Mesodermal cell (in vitro differentiated cells): ENCODE results near the gene PROK2.

Source experiments
- H3K27ac ChIP-seq: 2 replicates; pipeline ENCODE4 v1.7.0; 2013; ENCODE audit warnings: mild to moderate bottlenecking, low read depth, low read length, moderate library complexity; ENCODE audit not compliant: severe bottlenecking
- H3K36me3 ChIP-seq: 2 replicates; pipeline ENCODE4 v1.7.1; 2013; ENCODE audit warnings: mild to moderate bottlenecking, low read length, moderate library complexity; ENCODE audit not compliant: control insufficient read depth, insufficient read depth
- H3K4me1 ChIP-seq: one replicate; pipeline ENCODE4 v1.7.1; 2013; ENCODE audit warnings: mild to moderate bottlenecking, low read length; ENCODE audit not compliant: insufficient read depth, control insufficient read depth, poor library complexity, severe bottlenecking
- H3K4me3 ChIP-seq: 2 replicates; pipeline ENCODE4 v1.7.0; 2013; ENCODE audit warnings: low read length, control low read depth, mild to moderate bottlenecking; ENCODE audit not compliant: insufficient read depth, poor library complexity, severe bottlenecking; ENCODE audit errors: extremely low read depth
- H3K9me3 ChIP-seq: 2 replicates; pipeline ENCODE4 v1.7.1; 2013; ENCODE audit warnings: mild to moderate bottlenecking, low read length, moderate library complexity; ENCODE audit not compliant: control insufficient read depth
- WGBS, 2 experiments: methylation state at CpG; one replicate each; pipeline ENCODE4 v1.1.5; 2013; ENCODE audit warnings: missing lambda C conversion rate in 2 of 2; ENCODE audit not compliant: insufficient coverage in 2 of 2; 5-methylcytosine and 5-hydroxymethylcytosine counted together

PROK2 gene

GRCh38 chr3:71744738-71745137, 40.2 kb downstream of the PROK2 start:
- WGBS, 2 experiments, result no CpG with 5 or more reads among the region's 3 CpGs
- Histone ChIP-seq H3K4me3 (no peak overlapping the region), H3K27ac (no peak overlapping the region), H3K4me1 (no peaks in the 10 kb centered on the region), H3K9me3 (peaks cover 11% of the 10 kb centered on the region), H3K36me3 (no peaks in the 10 kb centered on the region)

DNA sequence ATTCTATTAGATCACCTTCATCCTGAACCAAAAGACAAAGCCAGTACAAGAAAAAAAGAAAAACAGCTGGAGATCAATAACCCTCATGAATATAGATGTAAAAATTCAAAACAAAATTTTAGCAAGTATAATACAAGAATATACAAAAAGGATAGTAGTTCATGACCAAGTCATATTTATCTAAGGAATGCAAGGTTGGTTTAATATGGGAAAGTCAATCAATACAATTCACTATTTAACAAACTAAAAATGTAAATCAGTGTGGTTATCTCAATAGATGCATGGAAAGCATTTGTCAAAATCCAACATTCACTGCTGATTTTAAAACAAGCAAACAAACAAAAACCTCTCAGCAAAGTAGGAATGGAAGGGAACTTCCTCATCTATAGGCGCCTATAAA, 42.3 kb downstream of the PROK2 start:
- H3K27ac ChIP-seq, result no peak overlapping the region
- H3K4me3 ChIP-seq, result no peak overlapping the region
- no peaks in the 10 kb centered on the region for H3K4me1 ChIP-seq
- no CpG with 5 or more reads among the region's 1 CpG for WGBS, 2 experiments
- no peaks in the 10 kb centered on the region for H3K36me3 ChIP-seq
- peaks cover 11% of the 10 kb centered on the region for H3K9me3 ChIP-seq

- Histone ChIP-seq H3K36me3 (no peaks in the 10 kb centered on the region), H3K9me3 (no peaks in the 10 kb centered on the region), H3K4me1 (no peaks in the 10 kb centered on the region), H3K27ac (no peak overlapping the region), H3K4me3 (no peak overlapping the region)
- WGBS, 2 experiments, result no CpG with 5 or more reads among the region's 1 CpG
These were observed 50.1 kb downstream of the PROK2 start for GRCh38 chr3:71734881-71735280.

DNA sequence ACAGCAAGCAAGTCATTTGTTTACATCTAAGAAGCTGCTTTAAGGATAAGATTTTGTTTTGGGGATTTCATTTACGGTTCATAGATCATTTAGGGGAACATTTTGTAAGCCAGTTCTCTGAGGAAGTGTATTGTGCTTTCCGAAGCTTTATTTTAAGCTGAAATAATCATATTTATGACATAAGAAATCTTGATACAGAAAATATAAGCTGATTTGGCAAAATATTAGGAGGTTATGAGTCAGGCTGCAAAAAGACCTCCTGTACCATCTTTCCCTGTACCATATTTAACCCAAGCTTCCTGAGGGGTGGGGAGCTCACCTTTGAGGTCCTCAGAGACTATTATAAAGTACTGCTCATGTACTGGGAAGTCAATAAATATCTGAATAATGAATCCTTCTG, 51.6 kb downstream of the PROK2 start:
- no peak overlapping the region for H3K4me3 ChIP-seq
- H3K9me3 ChIP-seq, result no peaks in the 10 kb centered on the region
- WGBS, 2 experiments, result no CpG with 5 or more reads among the region's 2 CpGs
- no peaks in the 10 kb centered on the region for H3K4me1 ChIP-seq
- no peak overlapping the region for H3K27ac ChIP-seq
- no peaks in the 10 kb centered on the region for H3K36me3 ChIP-seq

DNA sequence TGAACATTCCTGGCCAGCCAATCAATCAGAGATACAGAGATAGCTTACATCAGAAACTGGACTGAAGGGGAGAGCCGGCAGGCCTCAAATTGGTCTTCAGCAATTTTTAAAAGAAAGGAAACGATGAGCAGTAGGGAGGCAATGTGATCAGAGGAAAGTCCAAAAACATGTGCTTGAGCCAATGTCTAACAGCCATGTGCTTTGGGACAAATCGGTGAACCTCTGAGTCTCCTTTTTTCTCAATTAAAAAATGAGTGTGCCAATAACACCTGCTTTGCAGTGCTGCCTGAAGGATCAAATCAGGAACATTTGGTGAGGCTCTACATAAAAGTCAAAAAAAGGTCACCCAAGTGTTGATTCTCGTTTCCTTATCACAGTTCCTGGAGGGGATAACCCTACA, 52.3 kb downstream of the PROK2 start:
- no peak overlapping the region for H3K27ac ChIP-seq
- H3K4me3 ChIP-seq, result no peak overlapping the region
- H3K36me3 ChIP-seq, result no peaks in the 10 kb centered on the region
- no peaks in the 10 kb centered on the region for H3K9me3 ChIP-seq
- no peaks in the 10 kb centered on the region for H3K4me1 ChIP-seq
- WGBS, 2 experiments, result 88 to 97% methylated on average over 4 of the region's 4 CpGs

GRCh38 chr3:71728632-71729342, 56.2 kb downstream of the PROK2 start:
- Histone ChIP-seq H3K36me3 (no peaks in the 10 kb centered on the region), H3K4me1 (no peaks in the 10 kb centered on the region), H3K27ac (peak overlapping the region; percentile 41), H3K4me3 (no peak overlapping the region), H3K9me3 (no peaks in the 10 kb centered on the region)
- WGBS, 2 experiments, result 14 to 31% methylated on average over 2 to 4 of the region's 4 CpGs

DNA sequence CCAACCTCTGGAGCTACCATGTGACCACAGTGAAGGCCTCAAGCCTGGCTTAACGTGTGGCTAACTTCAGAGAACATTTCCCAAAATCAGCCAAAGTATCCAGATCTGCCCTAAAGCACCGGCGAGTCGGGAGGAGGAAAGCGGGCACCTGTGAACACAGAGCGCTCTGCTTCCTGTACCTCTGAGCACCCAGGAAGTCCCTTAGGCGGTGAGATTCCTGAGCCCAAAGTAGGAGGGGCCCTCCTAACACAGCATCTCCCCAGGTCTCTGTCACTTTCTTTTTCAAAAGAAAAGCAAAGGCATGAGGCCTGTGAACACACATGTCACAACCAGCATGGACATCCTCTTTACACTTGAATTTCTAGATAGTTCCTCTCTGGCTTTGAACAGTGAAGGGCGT, 58.8 kb downstream of the PROK2 start:
- Histone ChIP-seq H3K9me3 (no peaks in the 10 kb centered on the region), H3K4me3 (no peak overlapping the region), H3K36me3 (no peaks in the 10 kb centered on the region), H3K4me1 (no peaks in the 10 kb centered on the region), H3K27ac (no peak overlapping the region)
- WGBS, 2 experiments, result 94% methylated on average over 7 to 8 of the region's 8 CpGs

- no peaks in the 10 kb centered on the region for H3K36me3 ChIP-seq
- peak within 1 kb of the TSS; percentile 46 for H3K4me3 ChIP-seq
- no peaks in the 10 kb centered on the region for H3K4me1 ChIP-seq
- 4 to 6% methylated on average over 23 to 39 of the region's 80 CpGs for WGBS, 2 experiments
- H3K9me3 ChIP-seq, result no peaks in the 10 kb centered on the region
- H3K27ac ChIP-seq, result no peak within 1 kb of the TSS
These were observed 59.5 kb downstream of the PROK2 start, which contains the start of gene EIF4E3 for GRCh38 chr3:71725271-71725991. EIF4E3 (minus strand) TSS chr3:71725402; CDS start chr3:71725367, 35 bp downstream.

- 0 to 1% methylated on average over 33 to 49 of the region's 73 CpGs for WGBS, 2 experiments
These were observed 60.2 kb downstream of the PROK2 start for GRCh38 chr3:71724584-71725270.

GRCh38 chr3:71724171-71724453, 60.8 kb downstream of the PROK2 start:
- Histone ChIP-seq H3K27ac (no peak overlapping the region), H3K36me3 (no peaks in the 10 kb centered on the region), H3K9me3 (no peaks in the 10 kb centered on the region), H3K4me1 (no peaks in the 10 kb centered on the region), H3K4me3 (peak overlapping the region; percentile 46)

More at GRCh38 chr3:71724584-71725270, 60.2 kb downstream of the PROK2 start:
- Histone ChIP-seq H3K36me3 (no peaks in the 10 kb centered on the region), H3K4me3 (peak overlapping the region; percentile 46), H3K4me1 (no peaks in the 10 kb centered on the region), H3K27ac (no peak overlapping the region), H3K9me3 (no peaks in the 10 kb centered on the region)
